ENCODE results near the gene SMIM44.
A peak's percentile ranks its signal among the peaks of the same experiment; 100 is the strongest.
"Not testable (repeated sequence)": the region's sequence is repeated elsewhere in the genome, so short reads cannot be mapped to it uniquely, and the experiment has no call there.

Gene SMIM44

DNA sequence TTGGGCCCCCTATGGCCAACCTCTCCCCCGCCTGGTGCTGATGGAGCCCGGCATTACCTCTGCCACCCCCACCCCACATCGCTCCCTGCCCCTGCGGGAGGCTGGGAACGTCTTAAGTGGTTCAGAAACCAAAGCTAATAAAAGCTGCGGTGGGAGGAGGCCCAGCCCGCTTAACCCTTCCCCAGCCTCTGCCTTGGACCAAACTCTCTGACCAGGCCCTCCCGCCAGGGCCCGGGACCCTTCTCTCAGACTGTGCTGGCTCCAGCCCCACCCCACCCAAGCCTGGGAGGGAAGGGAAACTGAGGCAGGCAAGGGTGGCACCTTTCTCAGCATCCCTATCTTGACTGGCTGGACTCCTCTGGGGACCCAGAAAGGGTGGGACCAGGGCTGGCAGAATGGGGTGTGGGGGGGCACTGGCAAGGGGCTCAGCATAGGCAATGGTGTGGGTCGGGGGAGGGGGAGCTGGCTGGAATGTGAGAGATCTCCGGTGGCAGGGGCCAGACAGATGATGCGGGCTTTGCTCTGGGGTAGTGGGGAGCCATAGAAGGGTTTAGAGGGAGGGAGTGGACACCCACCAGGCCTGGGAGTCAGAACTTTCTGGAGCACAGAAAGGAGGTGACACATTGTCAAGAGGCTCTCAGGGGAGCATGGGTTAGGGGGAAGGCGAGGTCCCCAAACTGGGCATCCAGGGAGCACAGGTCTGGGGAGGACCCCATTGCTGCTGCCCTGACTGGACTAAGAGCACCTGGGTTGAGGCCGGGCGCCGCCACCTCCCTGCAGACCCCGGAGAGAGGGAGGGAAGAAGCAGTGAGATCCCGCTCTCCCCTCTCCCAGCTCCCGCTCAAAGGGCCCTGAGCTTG, 24.8 kb downstream of the SMIM44 start:
- no peak for DNase-seq (ENCODE audit: low read depth in 2 of 2)

GRCh38 chr19:3457528-3458228, 25.6 kb downstream of the SMIM44 start:
- DNase-seq (ENCODE audit: low read depth in 2 of 2), result no peak

GRCh38 chr19:3456925-3457527, 26.2 kb downstream of the SMIM44 start:
- DNase-seq (ENCODE audit: low read depth in 2 of 2), result no peak

DNA sequence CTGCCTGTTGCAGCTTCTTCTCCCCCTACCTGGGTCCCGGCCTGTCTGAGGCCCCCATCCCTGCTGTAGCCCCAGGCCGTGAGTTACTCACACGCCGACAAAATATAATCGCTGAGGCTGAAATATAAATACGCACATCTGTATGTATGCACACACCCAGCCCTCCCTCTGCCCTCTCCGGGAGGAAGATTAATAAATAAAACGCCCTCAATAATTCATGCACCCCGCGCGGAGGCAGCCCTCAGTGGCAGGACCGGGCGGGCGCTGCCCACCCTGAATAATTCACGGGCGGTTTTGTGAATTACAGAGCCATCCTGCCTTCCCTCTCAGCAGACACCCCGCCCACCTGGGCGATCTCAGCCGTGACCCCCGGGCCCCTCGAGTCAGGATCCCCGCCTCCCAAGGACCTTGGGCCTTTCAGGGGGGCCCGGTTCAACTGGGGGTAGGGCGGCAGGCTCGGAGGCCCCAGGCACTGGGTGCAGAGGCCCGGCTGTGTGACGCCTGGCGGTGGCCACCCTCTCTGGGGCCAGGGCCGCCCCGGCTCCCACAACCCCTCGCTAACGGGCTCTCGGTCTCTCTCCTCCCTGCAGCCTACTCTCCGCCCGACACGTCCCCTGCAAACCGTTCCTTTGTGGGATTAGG, 27.2 kb downstream of the SMIM44 start:
- DNase-seq (ENCODE audit: low read depth in 2 of 2), result no peak

GRCh38 chr19:3455393-3455955, 27.8 kb downstream of the SMIM44 start:
- DNase-seq (ENCODE audit: low read depth in 2 of 2), result no peak

DNA sequence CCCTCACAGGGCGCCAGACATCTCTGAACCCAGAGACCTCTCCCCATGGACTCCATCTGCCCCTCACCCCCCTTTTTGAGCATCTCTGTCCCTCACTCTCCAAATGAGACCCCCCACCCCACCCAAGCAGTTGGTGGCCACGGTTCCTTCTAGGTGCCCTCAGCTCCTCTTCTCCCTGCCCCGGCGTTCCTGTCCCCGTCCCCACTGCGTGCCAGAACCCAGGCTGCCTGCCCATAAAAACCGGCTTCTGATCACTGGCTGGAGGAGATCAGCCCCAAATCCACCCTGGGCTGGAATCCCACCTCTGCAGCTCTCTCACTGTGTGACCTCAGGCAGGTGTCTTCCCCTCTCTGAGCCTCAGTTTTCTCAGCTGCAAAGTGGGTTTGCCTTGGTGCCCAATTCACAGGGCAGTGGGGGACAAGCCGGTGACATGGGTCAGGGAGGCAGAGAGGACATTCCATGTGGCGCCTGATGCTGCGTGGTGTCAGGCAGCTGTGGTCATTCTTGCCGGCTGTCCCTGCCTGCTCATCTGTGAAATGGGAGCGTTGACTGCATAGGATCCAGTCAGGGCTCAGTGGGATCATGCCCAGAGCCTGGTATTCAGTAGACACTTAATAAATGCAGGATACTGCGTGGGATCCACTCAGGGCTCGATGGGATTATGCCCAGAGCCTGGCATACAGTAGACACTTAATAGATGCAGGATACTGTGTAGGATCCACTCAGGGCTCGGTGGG, 28.4 kb downstream of the SMIM44 start:
- DNase-seq (ENCODE audit: low read depth in 2 of 2), result no peak

GRCh38 chr19:3453840-3454239, 29.4 kb downstream of the SMIM44 start:
- no peak for DNase-seq (ENCODE audit: low read depth in 2 of 2)

GRCh38 chr19:3452942-3453214, 30.4 kb downstream of the SMIM44 start:
- not testable (repeated sequence) for DNase-seq (ENCODE audit: low read depth in 2 of 2)

- no peak for DNase-seq (ENCODE audit: low read depth in 2 of 2)
Measured at GRCh38 chr19:3452171-3452941, 30.9 kb downstream of the SMIM44 start.

- DNase-seq (ENCODE audit: low read depth in 2 of 2), result no peak
Measured at GRCh38 chr19:3451451-3451866, 31.8 kb downstream of the SMIM44 start.

- DNase-seq (ENCODE audit: low read depth in 2 of 2), result peak; percentile 98
Measured at GRCh38 chr19:3450796-3451411, 32.3 kb downstream of the SMIM44 start.

DNA sequence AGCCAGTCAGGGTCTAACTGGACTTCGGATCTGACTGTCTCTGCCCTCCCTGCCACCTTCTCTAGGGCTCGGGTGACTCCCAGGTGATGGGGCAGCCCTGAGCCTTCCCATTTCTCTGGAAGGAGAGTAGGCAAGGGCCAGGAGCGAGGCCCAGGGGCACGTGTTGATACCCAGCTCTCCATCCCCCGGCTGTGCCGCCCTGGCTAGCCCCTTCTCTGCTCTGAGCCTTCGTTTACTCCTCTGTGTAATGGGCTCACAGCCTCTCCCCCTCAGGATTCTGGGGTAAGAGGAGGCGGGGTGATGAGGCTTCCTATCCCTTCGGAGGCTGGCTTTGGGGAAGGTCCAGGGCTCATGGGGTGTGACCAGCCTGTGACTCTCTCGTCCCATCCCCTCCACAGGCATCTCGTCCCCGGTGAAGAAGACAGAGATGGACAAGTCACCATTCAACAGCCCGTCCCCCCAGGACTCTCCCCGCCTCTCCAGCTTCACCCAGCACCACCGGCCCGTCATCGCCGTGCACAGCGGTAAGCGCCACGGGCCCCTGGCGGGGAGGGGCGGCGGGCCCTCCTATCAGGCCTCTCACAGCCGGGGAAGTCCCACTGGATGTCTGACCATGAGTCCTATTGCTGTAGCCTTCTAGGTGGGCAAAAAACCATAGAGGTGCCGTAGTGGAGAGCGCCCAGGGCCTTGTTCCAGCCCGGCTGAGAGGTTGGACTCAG, 34.5 kb downstream of the SMIM44 start:
- DNase-seq (ENCODE audit: low read depth in 2 of 2), result no peak

- DNase-seq (ENCODE audit: low read depth in 2 of 2), result not testable (repeated sequence)
Measured at GRCh38 chr19:3446657-3447056, 36.6 kb downstream of the SMIM44 start.

GRCh38 chr19:3444695-3445234, 38.5 kb downstream of the SMIM44 start:
- DNase-seq (ENCODE audit: low read depth in 2 of 2), result no peak

- DNase-seq (ENCODE audit: low read depth in 2 of 2), result no peak
Measured at GRCh38 chr19:3443840-3444694, 39.2 kb downstream of the SMIM44 start.

DNA sequence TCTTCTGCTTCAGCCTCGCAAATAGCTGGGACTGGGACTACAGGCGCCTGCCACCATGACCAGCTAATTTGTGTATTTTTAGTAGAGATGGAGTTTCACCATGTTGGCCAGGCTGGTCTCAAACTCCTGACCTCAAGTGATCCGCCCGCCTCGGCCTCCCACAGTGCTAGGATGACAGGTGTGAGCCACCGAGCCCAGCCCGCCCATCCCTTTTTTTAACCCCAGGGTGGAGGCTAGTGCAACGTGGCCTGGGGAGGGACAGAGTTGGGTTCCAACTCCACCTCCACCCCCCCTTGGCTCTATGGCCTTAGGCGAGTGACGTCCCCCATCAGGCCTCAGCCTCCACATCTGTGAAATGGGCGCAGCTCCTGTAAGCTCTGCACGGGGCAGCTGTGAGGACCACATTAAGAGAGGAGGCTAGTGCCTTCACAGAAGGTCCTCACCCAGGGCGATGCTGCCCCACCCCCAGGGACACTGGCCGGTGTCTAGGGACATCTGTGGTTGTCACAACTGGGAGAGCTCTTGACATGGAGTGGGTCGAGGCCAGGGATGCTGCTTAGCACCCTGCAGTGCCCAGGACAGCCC, 40.7 kb downstream of the SMIM44 start:
- DNase-seq (ENCODE audit: low read depth in 2 of 2), result no peak

DNA sequence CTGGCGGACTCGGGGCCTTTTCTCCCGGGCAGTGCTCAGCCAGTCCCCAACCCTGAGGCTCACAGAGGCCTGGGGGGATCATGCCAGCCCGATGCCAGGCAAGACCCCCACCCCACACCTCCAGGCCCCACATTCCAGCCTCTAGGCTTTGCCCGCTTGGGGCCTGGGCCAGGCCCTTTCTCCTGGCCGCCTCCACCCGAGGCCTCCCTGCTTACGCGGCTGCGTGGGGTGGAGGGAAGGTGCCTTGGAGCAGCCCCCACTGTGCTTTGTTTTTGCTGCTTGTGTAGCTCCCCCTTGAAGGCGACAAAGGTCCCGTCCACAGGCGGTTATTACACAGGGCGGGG, 41.3 kb downstream of the SMIM44 start:
- no peak for DNase-seq (ENCODE audit: low read depth in 2 of 2)

All from fibroblast of skin of left quadriceps (primary cell).